Activated naive CD8-positive, alpha-beta T cell treated with anti-CD3 and anti-CD28 coated beads, Interleukin-2, amount 50 U/mL, for 24 hours (primary cell): Measurements from ENCODE around the gene SERPINA4.
"Not testable (repeated sequence)": the region's sequence is repeated elsewhere in the genome, so short reads cannot be mapped to it uniquely, and the experiment has no call there.

Experiments used
- ATAC-seq: fragments of 150-1000 bp; cut with Tn5 transposase; one replicate; pipeline ENCODE4 v1.10.0; 2021
- DNase-seq: peaks from one replicate; pipeline ENCODE4 v3.0.0; 2021
- H3K27ac Mint-ChIP-seq: one replicate; pipeline ENCODE4 v1.8.0; 2021; ENCODE audit warnings: mild to moderate bottlenecking, mixed read lengths
- H3K27me3 Mint-ChIP-seq: one replicate; pipeline ENCODE4 v1.8.0; 2021; ENCODE audit warnings: mixed read lengths
- H3K36me3 Mint-ChIP-seq: one replicate; pipeline ENCODE4 v1.8.0; 2021; ENCODE audit warnings: low read depth, mixed read lengths
- H3K4me1 Mint-ChIP-seq: one replicate; pipeline ENCODE4 v1.8.0; 2021; ENCODE audit warnings: mixed read lengths
- H3K4me3 Mint-ChIP-seq: one replicate; pipeline ENCODE4 v1.8.0; 2021; ENCODE audit warnings: mild to moderate bottlenecking, moderate library complexity, mixed read lengths
- H3K9me3 Mint-ChIP-seq: one replicate; pipeline ENCODE4 v1.8.0; 2021; ENCODE audit warnings: mixed read lengths

Gene SERPINA4

DNA sequence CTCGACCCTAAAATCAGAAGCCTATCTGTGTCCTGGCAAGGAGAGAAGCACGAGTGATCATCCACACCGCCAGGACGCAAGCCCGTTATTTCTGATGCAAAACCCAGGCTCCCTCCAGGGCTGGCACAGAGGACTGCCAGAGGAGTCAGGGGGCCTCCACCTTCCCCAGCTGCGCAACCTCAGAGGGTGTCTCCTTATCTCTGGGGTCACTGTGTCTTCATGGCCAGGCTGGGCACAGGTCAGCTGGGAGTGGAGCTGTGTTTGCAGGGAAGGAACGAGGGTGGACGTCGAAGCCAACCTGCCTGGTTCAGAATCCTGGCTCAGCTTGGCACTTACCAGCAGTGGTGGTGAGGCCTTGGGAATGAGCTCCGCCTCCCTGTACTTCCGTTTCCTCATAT, 38.9 kb downstream of the SERPINA4 start:
- no peaks in the 10 kb centered on the region for H3K4me1 Mint-ChIP-seq
- no peaks in the 10 kb centered on the region for H3K36me3 Mint-ChIP-seq
- H3K27ac Mint-ChIP-seq = no peak overlapping the region
- DNase-seq = no peak
- no peaks in the 10 kb centered on the region for H3K9me3 Mint-ChIP-seq
- no peak for ATAC-seq
- peaks cover 5% of the 10 kb centered on the region for H3K27me3 Mint-ChIP-seq
- H3K4me3 Mint-ChIP-seq = no peak overlapping the region

DNA sequence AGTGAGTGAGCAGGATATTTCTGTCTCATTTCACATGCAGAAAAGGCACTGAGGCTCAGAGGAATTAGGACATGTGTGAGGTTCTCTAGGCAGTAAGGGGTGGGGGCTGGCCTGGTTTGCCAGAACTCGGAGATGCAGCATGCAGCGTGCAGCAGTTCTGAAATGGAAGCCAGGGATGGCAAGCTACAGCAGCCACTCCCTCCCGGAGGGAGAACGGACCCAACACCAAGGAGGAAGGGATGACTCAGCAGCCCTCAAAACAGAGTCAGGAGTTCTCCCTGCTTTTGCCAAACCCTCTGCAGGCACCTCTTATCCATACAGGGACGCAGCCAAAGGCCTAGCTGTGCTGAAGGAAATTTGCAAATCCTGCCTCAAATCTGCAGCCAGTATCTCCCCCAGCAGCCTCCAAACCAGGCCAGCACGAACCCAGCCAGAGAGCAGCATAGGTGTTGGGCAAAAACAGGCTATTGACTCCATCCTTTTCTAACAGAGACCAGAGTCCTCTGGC, 40.7 kb downstream of the SERPINA4 start:
- no peaks in the 10 kb centered on the region for H3K4me1 Mint-ChIP-seq
- H3K27ac Mint-ChIP-seq = no peak overlapping the region
- H3K27me3 Mint-ChIP-seq = peaks cover 7% of the 10 kb centered on the region
- no peaks in the 10 kb centered on the region for H3K9me3 Mint-ChIP-seq
- DNase-seq = no peak
- no peaks in the 10 kb centered on the region for H3K36me3 Mint-ChIP-seq
- no peak for ATAC-seq
- no peak overlapping the region for H3K4me3 Mint-ChIP-seq

DNA sequence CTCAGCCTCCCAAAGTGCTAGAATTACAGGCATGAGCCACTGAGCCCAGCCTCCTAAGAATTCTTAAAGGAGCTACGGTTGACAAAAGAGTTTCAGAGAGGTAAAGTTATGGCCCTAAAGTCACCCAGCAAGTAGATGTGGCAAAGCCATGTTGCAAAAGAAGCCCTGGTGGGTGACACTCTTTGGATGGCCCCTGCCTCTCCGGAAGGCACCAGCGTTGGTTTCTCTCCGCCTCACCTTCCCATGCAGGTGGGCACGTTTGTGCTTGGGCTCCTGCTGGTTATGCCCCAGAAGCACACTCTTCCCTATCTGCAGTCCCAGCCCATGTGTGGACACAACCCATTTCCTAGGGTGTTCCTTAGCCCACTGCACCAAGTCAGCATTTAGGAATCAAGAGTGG, 41.5 kb downstream of the SERPINA4 start:
- Mint-ChIP-seq H3K9me3 (no peaks in the 10 kb centered on the region), H3K36me3 (no peaks in the 10 kb centered on the region), H3K27ac (no peak overlapping the region)

GRCh38 chr14:94605361-94605760, 44.1 kb downstream of the SERPINA4 start:
- peaks cover 9% of the 10 kb centered on the region for H3K27me3 Mint-ChIP-seq
- H3K4me1 Mint-ChIP-seq = no peaks in the 10 kb centered on the region
- H3K36me3 Mint-ChIP-seq = no peaks in the 10 kb centered on the region
- ATAC-seq (no peak), DNase-seq (no peak)
- no peak overlapping the region for H3K4me3 Mint-ChIP-seq
- no peak overlapping the region for H3K27ac Mint-ChIP-seq
- peaks cover 4% of the 10 kb centered on the region for H3K9me3 Mint-ChIP-seq

More for the DNA sequence above, 41.5 kb downstream of the SERPINA4 start:
- ATAC-seq = no peak
- no peaks in the 10 kb centered on the region for H3K4me1 Mint-ChIP-seq
- peaks cover 7% of the 10 kb centered on the region for H3K27me3 Mint-ChIP-seq
- no peak overlapping the region for H3K4me3 Mint-ChIP-seq
- DNase-seq = no peak

DNA sequence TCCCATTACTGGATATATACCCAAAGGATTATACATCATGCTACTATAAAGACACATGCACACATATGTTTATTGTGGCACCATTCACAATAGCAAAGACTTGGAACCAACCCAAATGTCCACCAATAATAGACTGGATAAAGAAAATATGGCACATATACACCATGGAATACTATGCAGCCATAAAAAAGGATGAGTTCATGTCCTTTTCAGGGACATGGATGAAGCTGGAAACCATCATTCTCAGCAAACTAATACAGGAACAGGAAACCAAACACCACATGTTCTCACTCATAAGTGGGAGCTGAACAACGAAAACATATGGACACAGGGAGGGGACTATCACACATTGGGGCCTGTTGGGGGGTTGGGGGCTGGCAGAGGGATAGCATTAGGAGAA, 47.7 kb downstream of the SERPINA4 start:
- not testable (repeated sequence) for H3K27ac Mint-ChIP-seq, H3K36me3 Mint-ChIP-seq, DNase-seq, H3K4me1 Mint-ChIP-seq, H3K27me3 Mint-ChIP-seq, H3K9me3 Mint-ChIP-seq, ATAC-seq, H3K4me3 Mint-ChIP-seq

- ATAC-seq = no peak
- Mint-ChIP-seq H3K27me3 (peaks cover 4% of the 10 kb centered on the region), H3K4me3 (no peak overlapping the region), H3K27ac (no peak overlapping the region), H3K36me3 (no peaks in the 10 kb centered on the region), H3K9me3 (peaks cover 4% of the 10 kb centered on the region), H3K4me1 (no peaks in the 10 kb centered on the region)
- DNase-seq = no peak
These were observed 49.9 kb downstream of the SERPINA4 start for GRCh38 chr14:94611179-94611578.

GRCh38 chr14:94612174-94612573, 50.9 kb downstream of the SERPINA4 start, which contains the start of gene SERPINA3:
SERPINA3 (plus strand) TSS chr14:94612391; CDS start chr14:94614442, 2,051 bp downstream.
- H3K27ac Mint-ChIP-seq = no peak within 1 kb of the TSS

DNA sequence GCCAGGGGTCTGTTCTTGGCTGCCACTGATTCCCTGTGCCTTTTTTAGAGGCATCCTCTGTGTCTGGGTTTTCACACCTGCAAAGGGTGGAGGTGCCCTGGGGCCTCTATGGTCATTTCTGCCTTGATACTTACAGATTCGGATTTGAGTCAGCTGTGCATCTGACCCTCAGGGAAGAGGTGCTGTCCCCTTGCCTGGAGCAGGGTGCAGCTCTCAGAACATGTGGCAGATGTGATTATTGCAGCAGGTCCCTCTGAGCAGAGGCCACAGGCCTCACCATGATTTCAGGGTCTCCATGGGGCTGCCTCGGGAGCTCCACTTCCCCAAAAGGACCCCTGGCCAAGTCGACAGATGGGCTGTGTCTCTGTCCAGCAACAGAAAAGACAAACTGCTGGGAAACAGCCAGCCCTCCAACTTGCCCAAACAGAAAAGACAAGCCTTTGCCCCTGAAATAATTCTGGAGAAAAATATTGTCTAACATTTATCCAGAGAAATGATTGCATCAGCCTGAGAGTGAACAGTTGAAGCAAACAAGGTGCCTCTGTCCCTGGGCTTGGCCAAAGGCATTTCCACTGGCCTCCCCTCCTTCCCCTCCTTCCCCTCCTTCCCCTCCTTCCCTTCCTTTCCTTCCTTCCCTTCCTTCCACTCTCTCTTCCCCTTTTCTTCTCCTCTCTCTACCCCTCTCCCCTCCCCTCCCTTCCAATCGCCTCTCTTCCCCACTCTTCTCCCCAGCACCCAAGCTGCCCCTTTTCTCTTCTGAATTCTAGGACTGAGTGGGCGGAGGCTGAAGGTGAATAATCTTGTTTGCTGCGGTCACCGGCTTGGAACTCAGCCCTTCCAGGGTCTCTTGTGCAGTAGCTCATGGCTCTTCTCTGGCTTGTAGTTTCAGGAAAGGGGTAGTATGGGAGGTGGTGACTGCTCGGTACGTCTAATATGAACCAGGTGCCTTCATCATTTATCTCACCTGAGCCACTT, 51.6 kb downstream of the SERPINA4 start:
- H3K27me3 Mint-ChIP-seq = peaks cover 3% of the 10 kb centered on the region

More at GRCh38 chr14:94612174-94612573, 50.9 kb downstream of the SERPINA4 start, which contains the start of gene SERPINA3:
- DNase-seq = no peak
- Mint-ChIP-seq H3K27me3 (peaks cover 3% of the 10 kb centered on the region), H3K9me3 (peaks cover 13% of the 10 kb centered on the region), H3K36me3 (no peaks in the 10 kb centered on the region), H3K4me3 (no peak within 1 kb of the TSS), H3K4me1 (no peaks in the 10 kb centered on the region)
- ATAC-seq = no peak

GRCh38 chr14:94613720-94614644, 52.7 kb downstream of the SERPINA4 start:
- H3K9me3 Mint-ChIP-seq = peaks cover 26% of the 10 kb centered on the region
- peaks cover 2% of the 10 kb centered on the region for H3K36me3 Mint-ChIP-seq
- H3K4me3 Mint-ChIP-seq = no peak overlapping the region
- H3K27me3 Mint-ChIP-seq = no peaks in the 10 kb centered on the region
- no peaks in the 10 kb centered on the region for H3K4me1 Mint-ChIP-seq
- DNase-seq = no peak
- ATAC-seq = no peak
- H3K27ac Mint-ChIP-seq = no peak overlapping the region

More for the DNA sequence above, 51.6 kb downstream of the SERPINA4 start:
- Mint-ChIP-seq H3K27ac (no peak overlapping the region), H3K4me1 (no peaks in the 10 kb centered on the region), H3K9me3 (peaks cover 20% of the 10 kb centered on the region), H3K36me3 (no peaks in the 10 kb centered on the region), H3K4me3 (no peak overlapping the region)
- no peak for ATAC-seq
- DNase-seq = no peak

- Mint-ChIP-seq H3K4me1 (no peaks in the 10 kb centered on the region), H3K27ac (no peak overlapping the region), H3K27me3 (no peaks in the 10 kb centered on the region), H3K9me3 (peaks cover 29% of the 10 kb centered on the region), H3K36me3 (peaks cover 2% of the 10 kb centered on the region), H3K4me3 (no peak overlapping the region)
- ATAC-seq (no peak), DNase-seq (no peak)
These were observed 53.6 kb downstream of the SERPINA4 start for GRCh38 chr14:94614802-94615201.

DNA sequence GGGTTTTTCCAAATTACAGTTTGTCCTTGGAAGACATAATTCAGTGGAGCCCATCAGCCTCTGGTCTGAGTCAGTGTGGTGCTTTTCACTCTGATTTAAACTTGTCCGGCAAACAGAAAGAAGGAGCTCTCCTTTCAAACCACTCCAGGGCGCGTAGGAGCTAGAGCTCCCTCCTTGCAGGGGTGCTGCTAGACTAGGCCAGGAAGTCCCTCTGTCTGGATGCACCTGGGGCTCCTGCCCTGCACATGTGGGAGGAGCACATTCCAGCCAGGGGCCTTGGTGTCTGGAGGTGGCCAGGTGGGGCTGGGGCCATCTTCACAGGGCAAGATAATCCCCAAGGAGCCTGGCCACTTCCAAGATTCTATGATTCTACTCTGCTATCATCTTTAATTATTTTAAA, 54.0 kb downstream of the SERPINA4 start:
- H3K27me3 Mint-ChIP-seq = no peaks in the 10 kb centered on the region
- H3K4me1 Mint-ChIP-seq = no peaks in the 10 kb centered on the region
- ATAC-seq (no peak), DNase-seq (no peak)
- H3K4me3 Mint-ChIP-seq = no peak overlapping the region
- H3K9me3 Mint-ChIP-seq = peaks cover 32% of the 10 kb centered on the region
- no peak overlapping the region for H3K27ac Mint-ChIP-seq
- peaks cover 2% of the 10 kb centered on the region for H3K36me3 Mint-ChIP-seq

DNA sequence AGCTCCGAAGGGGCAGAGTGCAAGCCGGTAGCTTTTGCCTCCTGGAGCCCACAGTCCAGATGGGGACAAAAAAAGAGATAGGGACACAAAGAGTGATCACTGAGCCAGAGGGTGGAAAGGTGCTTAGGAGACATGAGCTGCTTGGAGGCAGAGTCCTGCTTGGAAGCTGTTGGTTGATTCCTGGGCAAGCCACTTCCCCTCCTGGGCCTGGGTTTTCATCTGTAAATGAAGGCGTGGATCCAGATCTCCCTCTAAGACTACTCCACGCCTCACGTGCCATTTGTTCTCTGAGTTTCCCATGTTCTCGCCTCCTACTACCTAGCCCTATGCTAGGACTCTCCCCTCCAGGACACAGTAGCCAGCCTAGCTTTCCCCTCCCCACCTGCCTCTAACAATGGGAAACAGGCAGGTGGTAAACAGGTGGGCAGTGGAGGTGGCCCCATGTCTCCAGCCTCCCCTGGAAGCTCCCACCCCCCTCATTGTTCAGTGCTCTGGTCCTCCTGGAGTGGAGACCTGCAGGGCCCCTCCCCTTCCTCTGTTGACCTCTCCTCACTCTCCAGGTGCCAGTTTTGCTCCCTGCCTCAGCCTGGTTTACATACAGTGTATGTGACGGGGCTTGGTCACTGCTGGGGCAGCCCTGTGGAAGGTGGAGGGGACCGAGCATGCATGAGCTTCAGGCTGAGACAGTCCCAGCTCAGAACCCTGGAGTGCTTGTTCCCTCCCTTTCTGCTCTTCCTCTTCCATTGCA, 54.8 kb downstream of the SERPINA4 start:
- Mint-ChIP-seq H3K36me3 (peaks cover 2% of the 10 kb centered on the region), H3K4me3 (no peak overlapping the region), H3K27ac (no peak overlapping the region), H3K27me3 (no peaks in the 10 kb centered on the region), H3K4me1 (no peaks in the 10 kb centered on the region), H3K9me3 (peaks cover 32% of the 10 kb centered on the region)
- no peak for DNase-seq
- no peak for ATAC-seq

DNA sequence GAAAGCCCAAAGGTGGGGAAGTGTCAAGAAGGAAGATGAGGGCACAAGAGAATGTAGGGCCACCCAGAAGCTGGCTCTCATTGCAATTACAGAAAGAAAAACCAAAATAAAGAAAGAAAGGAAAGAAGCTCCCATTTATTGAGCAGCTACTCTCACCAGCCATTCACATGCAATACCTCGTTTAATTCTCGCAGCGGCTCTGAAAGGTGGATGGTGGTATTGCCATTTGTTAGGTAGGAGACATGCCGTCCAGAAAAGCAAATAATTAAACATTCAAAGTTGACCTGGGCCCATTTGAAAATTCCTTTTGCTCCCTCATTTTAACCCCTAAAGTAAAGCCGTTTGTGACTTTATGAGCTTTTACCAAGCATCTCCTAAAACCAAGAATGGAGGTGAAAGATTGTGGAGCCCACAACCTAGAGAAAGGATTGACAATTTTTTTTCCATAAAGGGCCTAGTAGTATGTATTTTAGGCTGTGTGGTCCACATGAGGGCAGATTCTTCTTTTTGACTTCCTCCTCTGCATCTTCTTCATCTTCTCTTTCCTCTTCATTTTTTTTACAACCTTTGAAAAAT, 56.2 kb downstream of the SERPINA4 start:
- DNase-seq = no peak
- peaks cover 6% of the 10 kb centered on the region for H3K27me3 Mint-ChIP-seq
- peaks cover 32% of the 10 kb centered on the region for H3K9me3 Mint-ChIP-seq
- no peak overlapping the region for H3K27ac Mint-ChIP-seq
- no peaks in the 10 kb centered on the region for H3K4me1 Mint-ChIP-seq
- no peak for ATAC-seq
- H3K36me3 Mint-ChIP-seq = peaks cover 2% of the 10 kb centered on the region
- no peak overlapping the region for H3K4me3 Mint-ChIP-seq
